Vagina (tissue), 2 donors: ENCODE data around the gene GNAT1.

ENCODE experiments used
- POLR2A ChIP-seq, 2 donors: fragments of 450-650 bp; IDR thresholded peaks; one replicate each; pipeline ENCODE4 v1.6.1; 2017; ENCODE audit warnings: antibody characterized with exemption in 2 of 2, mild to moderate bottlenecking in 2 of 2, moderate library complexity in 2 of 2
- TF ChIP-seq, protein P1 (sequence below), 3 experiments: fragments of 450-650 bp in 2 of 3; fragments of 200-600 bp in 1 of 3; sonication (generic) in 1 of 3; IDR thresholded peaks; one replicate each; pipeline ENCODE4 v1.5.1; 2017 to 2019; ENCODE audit warnings: antibody characterized with exemption in 3 of 3, mild to moderate bottlenecking in 2 of 3, moderate library complexity in 2 of 3

DNA sequence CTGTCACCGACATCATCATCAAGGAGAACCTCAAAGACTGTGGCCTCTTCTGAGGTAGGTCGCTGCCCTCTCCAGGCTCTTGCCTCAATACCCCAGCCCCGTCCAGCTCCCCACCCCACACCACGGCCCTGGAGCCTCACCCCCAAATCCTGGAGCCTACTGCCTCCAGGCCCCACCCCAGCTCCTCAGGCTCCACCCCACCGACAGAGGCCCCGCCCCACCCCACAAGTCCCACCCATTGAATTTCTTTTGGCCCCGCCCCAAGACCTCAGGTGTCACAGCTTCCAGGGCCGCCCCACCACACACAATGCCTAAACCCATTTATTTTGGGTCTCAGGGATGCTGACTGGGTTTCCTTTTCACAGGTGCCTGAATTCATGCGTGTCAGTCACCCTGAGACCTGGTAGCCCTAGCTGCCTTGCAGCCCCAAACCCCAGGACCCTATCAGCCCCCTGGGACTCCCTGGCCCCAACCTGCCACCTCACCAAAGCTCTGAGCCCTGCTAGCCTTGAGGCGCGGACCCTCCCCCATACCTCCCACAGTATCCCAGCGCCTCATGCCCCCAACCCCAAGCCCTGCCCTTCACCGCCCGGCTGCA, 3.6 kb downstream of the GNAT1 start:
- TF ChIP-seq, protein P1, sequence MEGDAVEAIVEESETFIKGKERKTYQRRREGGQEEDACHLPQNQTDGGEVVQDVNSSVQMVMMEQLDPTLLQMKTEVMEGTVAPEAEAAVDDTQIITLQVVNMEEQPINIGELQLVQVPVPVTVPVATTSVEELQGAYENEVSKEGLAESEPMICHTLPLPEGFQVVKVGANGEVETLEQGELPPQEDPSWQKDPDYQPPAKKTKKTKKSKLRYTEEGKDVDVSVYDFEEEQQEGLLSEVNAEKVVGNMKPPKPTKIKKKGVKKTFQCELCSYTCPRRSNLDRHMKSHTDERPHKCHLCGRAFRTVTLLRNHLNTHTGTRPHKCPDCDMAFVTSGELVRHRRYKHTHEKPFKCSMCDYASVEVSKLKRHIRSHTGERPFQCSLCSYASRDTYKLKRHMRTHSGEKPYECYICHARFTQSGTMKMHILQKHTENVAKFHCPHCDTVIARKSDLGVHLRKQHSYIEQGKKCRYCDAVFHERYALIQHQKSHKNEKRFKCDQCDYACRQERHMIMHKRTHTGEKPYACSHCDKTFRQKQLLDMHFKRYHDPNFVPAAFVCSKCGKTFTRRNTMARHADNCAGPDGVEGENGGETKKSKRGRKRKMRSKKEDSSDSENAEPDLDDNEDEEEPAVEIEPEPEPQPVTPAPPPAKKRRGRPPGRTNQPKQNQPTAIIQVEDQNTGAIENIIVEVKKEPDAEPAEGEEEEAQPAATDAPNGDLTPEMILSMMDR (IDR thresholded peaks at IDR 0.05): no peak
- no peak for TF ChIP-seq POLR2A (IDR thresholded peaks at IDR 0.05)
